MCF 10A (cell line): ENCODE data around the gene GNL1. TPM values are rescaled to one million over a fixed set of nuclear protein-coding genes. Genes with fewer than 3 reads are reported as not detected.

Experiments used
- BruUV-seq: library from RNA; stranded (reverse); fragments of 400-500 nt; replicated peaks from 2 replicates; lab custom pipeline; 2021; lab: Mats Ljungman, UMichigan
- CTCF ChIA-PET: fragments of 300-600 bp; sonication (Branson Sonifier 250); formaldehyde crosslinking; extraction: SDS; loops from one replicate; lab custom pipeline; 2021; ENCODE audit warnings: antibody characterized with exemption, inconsistent platforms; lab: Yijun Ruan, JAX
- POLR2A ChIA-PET: fragments of 300-600, 350-650 bp; sonication (Branson Sonifier 250); formaldehyde crosslinking; extraction: SDS; loops from one replicate; lab custom pipeline; 2020; ENCODE audit warnings: antibody characterized with exemption, inconsistent platforms; lab: Yijun Ruan, JAX
- DNase-seq: peaks from one replicate; pipeline ENCODE4 v3.0.0-alpha.2; 2018; ENCODE audit not compliant: unreplicated experiment
- H3K27ac Mint-ChIP-seq: one replicate; pipeline ENCODE4 v1.8.0; 2022; ENCODE audit warnings: mild to moderate bottlenecking, low read depth, mixed read lengths; ENCODE audit not compliant: unreplicated experiment
- H3K27me3 Mint-ChIP-seq: one replicate; pipeline ENCODE4 v1.8.0; 2022; ENCODE audit warnings: mixed read lengths; ENCODE audit not compliant: insufficient read depth, unreplicated experiment
- H3K36me3 Mint-ChIP-seq: one replicate; pipeline ENCODE4 v1.8.0; 2022; ENCODE audit warnings: mild to moderate bottlenecking, moderate library complexity, mixed read lengths; ENCODE audit not compliant: insufficient read depth, unreplicated experiment
- H3K4me1 Mint-ChIP-seq: one replicate; pipeline ENCODE4 v1.8.0; 2022; ENCODE audit warnings: mixed read lengths; ENCODE audit not compliant: insufficient read depth, unreplicated experiment
- H3K4me3 Mint-ChIP-seq: one replicate; pipeline ENCODE4 v1.8.0; 2022; ENCODE audit warnings: mild to moderate bottlenecking, moderate library complexity, mixed read lengths; ENCODE audit not compliant: unreplicated experiment
- H3K9me3 Mint-ChIP-seq: one replicate; pipeline ENCODE4 v1.8.0; 2022; ENCODE audit warnings: mixed read lengths; ENCODE audit not compliant: unreplicated experiment
- intact Hi-C: fragments of 100-400 bp; cut with micrococcal nuclease; formaldehyde crosslinking; loops from 2 replicates; pipeline ENCODE4 v1.14.1; 2022
- total RNA-seq: library from RNA; stranded (reverse); gene quantifications from 2 replicates; pipeline ENCODE4 v1.2.3, GENCODE V29; 2022
- TF ChIP-seq, protein P1 (sequence below): fragments of 200-600 bp; IDR thresholded peaks from one replicate; pipeline ENCODE4 v1.8.0; 2022; ENCODE audit warnings: antibody characterized with exemption, mild to moderate bottlenecking; ENCODE audit not compliant: unreplicated experiment

The GNL1 gene
- total RNA-seq, 1 experiment from 2014 or later: 76.8 TPM

DNA sequence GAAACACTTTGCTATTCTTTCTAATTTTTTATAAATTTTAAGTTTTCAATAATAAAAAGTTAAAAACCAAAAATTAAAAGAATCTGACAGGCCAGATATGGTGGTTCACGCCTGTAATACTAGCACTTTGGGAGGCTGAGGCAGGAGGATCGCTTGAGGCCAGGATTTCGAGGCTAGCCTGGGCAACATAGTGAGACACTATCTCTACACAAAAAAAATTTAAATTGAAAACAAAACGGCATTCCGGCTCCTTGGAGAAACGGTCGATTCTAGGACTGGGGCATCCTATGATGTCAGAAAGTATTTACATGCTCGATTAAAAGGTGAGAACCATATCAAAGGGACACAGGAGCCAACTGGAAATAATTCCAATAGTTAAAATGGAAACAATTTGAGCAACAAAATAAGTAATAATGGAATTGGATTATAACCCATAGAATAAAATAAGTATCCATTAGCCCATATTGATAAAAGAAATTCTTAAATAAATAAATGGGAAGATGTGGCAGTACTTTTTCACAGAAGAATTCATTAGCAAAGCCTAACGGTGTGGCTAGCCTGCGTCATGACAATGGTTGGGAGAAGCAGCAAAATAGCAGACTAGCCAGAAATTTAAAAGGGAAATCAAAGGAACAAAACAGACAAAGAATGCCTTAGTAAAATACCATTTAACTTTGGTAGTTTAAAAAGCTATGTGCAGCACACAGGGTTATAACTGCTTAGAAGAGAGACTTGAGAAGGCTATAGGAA is 45.7 kb downstream of the GNL1 start:
- CTCF ChIA-PET: interaction anchor here (0.6 to 1.4 kb wide), 3 partner anchors 31 to 55 kb away, joined by 3 to 5 read pairs (median 4); no protein-coding TSS in a partner anchor
- no peaks in the 10 kb centered on the region for H3K36me3 Mint-ChIP-seq
- intact Hi-C loops: no loop called here
- TF ChIP-seq, protein P1, sequence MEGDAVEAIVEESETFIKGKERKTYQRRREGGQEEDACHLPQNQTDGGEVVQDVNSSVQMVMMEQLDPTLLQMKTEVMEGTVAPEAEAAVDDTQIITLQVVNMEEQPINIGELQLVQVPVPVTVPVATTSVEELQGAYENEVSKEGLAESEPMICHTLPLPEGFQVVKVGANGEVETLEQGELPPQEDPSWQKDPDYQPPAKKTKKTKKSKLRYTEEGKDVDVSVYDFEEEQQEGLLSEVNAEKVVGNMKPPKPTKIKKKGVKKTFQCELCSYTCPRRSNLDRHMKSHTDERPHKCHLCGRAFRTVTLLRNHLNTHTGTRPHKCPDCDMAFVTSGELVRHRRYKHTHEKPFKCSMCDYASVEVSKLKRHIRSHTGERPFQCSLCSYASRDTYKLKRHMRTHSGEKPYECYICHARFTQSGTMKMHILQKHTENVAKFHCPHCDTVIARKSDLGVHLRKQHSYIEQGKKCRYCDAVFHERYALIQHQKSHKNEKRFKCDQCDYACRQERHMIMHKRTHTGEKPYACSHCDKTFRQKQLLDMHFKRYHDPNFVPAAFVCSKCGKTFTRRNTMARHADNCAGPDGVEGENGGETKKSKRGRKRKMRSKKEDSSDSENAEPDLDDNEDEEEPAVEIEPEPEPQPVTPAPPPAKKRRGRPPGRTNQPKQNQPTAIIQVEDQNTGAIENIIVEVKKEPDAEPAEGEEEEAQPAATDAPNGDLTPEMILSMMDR: no peak
- H3K4me1 Mint-ChIP-seq: no peaks in the 10 kb centered on the region
- BruUV-seq: no TSS peak
- H3K27ac Mint-ChIP-seq: no peak overlapping the region
- DNase-seq: no peak
- no peaks in the 10 kb centered on the region for H3K9me3 Mint-ChIP-seq
- POLR2A ChIA-PET: interaction anchor here (0.6 to 1.2 kb wide), 5 partner anchors 10 to 108 kb away, joined by 3 to 6 read pairs (median 3); no protein-coding TSS in a partner anchor
- H3K4me3 Mint-ChIP-seq: no peak overlapping the region
- H3K27me3 Mint-ChIP-seq: no peaks in the 10 kb centered on the region

DNA sequence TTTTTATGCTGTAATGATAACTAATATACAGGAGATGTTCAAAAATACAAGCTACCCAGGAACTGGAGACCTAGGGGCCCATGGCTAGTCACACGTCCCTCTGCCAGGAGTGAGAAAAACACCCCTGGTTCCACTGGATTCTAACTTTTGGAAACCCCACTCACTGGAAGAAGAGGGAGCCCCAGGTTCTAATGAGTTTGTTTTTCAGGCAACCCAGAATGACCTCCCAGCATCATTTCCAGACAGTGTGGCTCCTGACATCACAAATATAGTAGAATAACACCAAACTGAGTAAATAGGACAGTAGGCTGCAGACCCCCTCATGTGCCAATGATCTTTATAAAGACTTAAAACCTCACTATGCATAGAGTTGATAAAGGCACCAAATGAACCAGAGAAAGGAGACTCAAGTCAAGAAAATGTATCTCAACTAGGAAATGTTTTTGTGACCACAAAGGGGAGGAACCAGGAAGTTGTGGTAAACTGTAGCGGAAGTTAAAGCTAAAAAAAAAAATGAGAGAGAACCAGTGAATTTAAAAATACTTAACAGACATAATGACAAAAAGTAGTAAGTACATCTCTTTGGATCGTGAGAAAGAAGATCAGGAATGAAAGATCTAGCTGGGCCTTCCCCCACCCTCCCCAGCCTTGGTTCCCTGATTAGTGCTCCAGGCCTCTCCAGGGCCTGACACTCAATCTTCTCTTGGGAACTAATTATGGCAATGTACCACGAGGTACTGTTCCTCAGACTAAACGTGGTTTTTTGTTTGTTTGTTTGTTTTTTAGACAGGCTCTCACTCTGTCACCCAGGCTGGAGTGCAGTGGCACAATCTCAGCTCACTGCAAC is 47.2 kb downstream of the GNL1 start:
- Mint-ChIP-seq H3K4me3 (no peak overlapping the region), H3K27ac (no peak overlapping the region), H3K27me3 (no peaks in the 10 kb centered on the region), H3K36me3 (no peaks in the 10 kb centered on the region), H3K9me3 (no peaks in the 10 kb centered on the region), H3K4me1 (no peaks in the 10 kb centered on the region)
- BruUV-seq: no TSS peak
- no peak for DNase-seq
- TF ChIP-seq, protein P1: no peak
- CTCF ChIA-PET: interaction anchor here (0.6 to 1.3 kb wide), 3 partner anchors 27 to 92 kb away, joined by 3 to 4 read pairs (median 3); no protein-coding TSS in a partner anchor
- intact Hi-C loops: no loop called here
- POLR2A ChIA-PET: interaction anchor here (0.6 to 1.3 kb wide), 3 partner anchors 15 to 23 kb away, joined by 3 to 5 read pairs (median 4); no protein-coding TSS in a partner anchor

DNA sequence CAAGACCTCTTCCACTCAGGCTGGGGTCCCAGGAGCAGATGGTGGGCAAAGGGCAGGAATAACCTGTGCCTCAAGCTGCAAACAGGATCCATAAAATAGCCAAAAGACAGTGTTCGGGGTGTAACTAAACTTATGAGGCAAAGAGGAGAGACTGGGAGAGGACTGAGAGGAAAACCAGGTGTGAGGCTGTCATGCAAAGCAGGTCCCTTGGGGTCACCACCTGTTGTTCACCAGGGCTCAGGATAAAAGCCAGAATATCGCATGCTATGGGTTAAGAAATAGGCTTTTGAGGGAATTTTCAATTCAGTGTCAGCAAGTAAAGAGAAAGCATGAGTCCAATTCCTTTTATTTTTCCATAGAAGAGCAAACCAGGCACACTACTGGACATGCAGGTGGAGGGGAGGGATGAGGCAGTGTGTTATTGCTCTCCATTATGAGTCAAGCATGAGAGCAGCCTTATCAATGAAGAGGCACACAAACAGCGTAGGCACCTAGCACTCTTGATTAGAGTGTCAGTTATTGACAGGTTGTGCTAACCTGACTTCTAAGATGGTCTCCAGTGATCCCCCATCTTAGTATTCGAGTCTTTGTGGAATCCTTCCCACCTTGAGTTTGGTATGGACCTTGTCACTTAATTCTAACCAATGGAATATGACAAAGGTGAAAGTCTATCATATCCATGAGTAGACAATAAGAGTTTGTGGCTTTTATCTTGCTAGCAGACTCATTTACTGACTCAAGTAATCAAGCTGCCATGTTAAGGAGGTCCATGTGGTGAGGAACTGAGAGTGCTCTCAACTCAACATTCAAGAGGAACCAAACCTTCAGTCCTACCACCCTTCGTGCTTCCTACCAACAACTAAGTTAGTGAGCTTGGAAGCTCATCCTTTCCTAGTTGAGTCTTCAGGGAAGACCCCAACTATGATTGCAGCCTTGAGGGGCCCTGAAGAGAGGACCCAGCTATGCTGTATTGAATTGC is 48.2 kb downstream of the GNL1 start:
- no peak overlapping the region for H3K4me3 Mint-ChIP-seq
- H3K9me3 Mint-ChIP-seq: no peaks in the 10 kb centered on the region
- ChIA-PET CTCF (interaction anchor here (0.6 to 1.3 kb wide), 3 partner anchors 28 to 91 kb away, joined by 3 to 4 read pairs (median 3); no protein-coding TSS in a partner anchor), POLR2A (interaction anchor here (0.6 to 1.3 kb wide), 2 partner anchors 14 to 24 kb away, joined by 3 to 4 read pairs; no protein-coding TSS in a partner anchor)
- TF ChIP-seq, protein P1: no peak
- no peak for DNase-seq
- no TSS peak for BruUV-seq
- H3K4me1 Mint-ChIP-seq: no peaks in the 10 kb centered on the region
- H3K27me3 Mint-ChIP-seq: no peaks in the 10 kb centered on the region
- no peaks in the 10 kb centered on the region for H3K36me3 Mint-ChIP-seq
- intact Hi-C loops: no loop called here
- no peak overlapping the region for H3K27ac Mint-ChIP-seq
